Heart left ventricle (tissue), 16 donors: ENCODE measurements around the gene SYCP2L. TPM values are rescaled to one million over a fixed set of nuclear protein-coding genes. Genes with fewer than 3 reads are reported as not detected.

Source experiments
- ATAC-seq, 4 donors: fragments of 200-7000 bp; cut with Tn5 transposase; one replicate each; pipeline ENCODE4 v1.9.1; 2020 to 2022; ENCODE audit warnings: moderate library complexity in 4 of 4, mild to moderate bottlenecking in 3 of 4, moderate number of reproducible peaks in 1 of 4
- DNase-seq, 5 donors: peaks; one replicate each; pipeline ENCODE4 v3.0.0-alpha.2; 2020
- H3K27ac ChIP-seq, 12 donors: fragments of 200-600 bp; sonication (generic) in 4 of 12; one replicate each; pipeline versions ENCODE4 v1.5.0 to v1.8.0; 2016 to 2022; ENCODE audit warnings: mild to moderate bottlenecking in 2 of 12
- H3K27me3 ChIP-seq, 9 donors: fragments of 200-600 bp; sonication (generic) in 2 of 9; one replicate each; pipeline versions ENCODE4 v1.5.1 to v1.8.0; 2016 to 2022; ENCODE audit warnings: mild to moderate bottlenecking in 3 of 9
- H3K36me3 ChIP-seq, 9 donors: fragments of 200-600 bp; sonication (generic) in 2 of 9; one replicate each; pipeline versions ENCODE4 v1.5.0 to v1.8.0; 2018 to 2022; ENCODE audit warnings: mild to moderate bottlenecking in 2 of 9
- H3K4me1 ChIP-seq, 12 donors: fragments of 200-600 bp; sonication (generic) in 4 of 12; one replicate each; pipeline versions ENCODE4 v1.5.0 to v1.8.0; 2016 to 2022; ENCODE audit warnings: mild to moderate bottlenecking in 3 of 12
- H3K4me3 ChIP-seq, 12 donors: fragments of 200-600 bp; sonication (generic) in 4 of 12; one replicate each; pipeline versions ENCODE4 v1.5.0 to v1.8.0; 2017 to 2022; ENCODE audit warnings: mild to moderate bottlenecking in 9 of 12, moderate library complexity in 4 of 12
- H3K9me3 ChIP-seq, 12 donors: fragments of 200-600 bp; sonication (generic) in 4 of 12; one replicate each; pipeline versions ENCODE4 v1.5.0 to v1.8.0; 2016 to 2022; ENCODE audit warnings: mild to moderate bottlenecking in 1 of 12
- CTCF ChIP-seq, 12 donors: fragments of 200-600 bp; sonication (generic) in 4 of 12; IDR thresholded peaks; one replicate each; pipeline versions ENCODE4 v1.5.0 to v1.8.0; 2018 to 2022; ENCODE audit warnings: antibody characterized with exemption in 12 of 12, mild to moderate bottlenecking in 5 of 12
- POLR2A ChIP-seq, 2 donors: fragments of 450-650 bp; IDR thresholded peaks; one replicate each; pipeline ENCODE4 v1.6.1; 2017; ENCODE audit warnings: antibody characterized with exemption in 2 of 2, mild to moderate bottlenecking in 2 of 2, moderate library complexity in 2 of 2
- WGBS, 4 donors: extraction: QIAGEN DNeasy Blood & Tissue Kit in 2 of 4; methylation state at CpG; one replicate each; pipeline versions ENCODE4 v1.1.5 to v1.1.7; 2013 to 2018; 5-methylcytosine and 5-hydroxymethylcytosine counted together
- intact Hi-C, 10 donors: fragments of 100-400 bp; cut with DNase I; formaldehyde crosslinking; loops; one replicate each; pipeline versions ENCODE4 v1.11.1 to v1.14.2; 2022
- polyA plus RNA-seq, 2 donors: library from polyadenylated mRNA; stranded (reverse); fragments of 200-250 nt; gene quantifications; one replicate each; pipeline ENCODE4 v1.2.3, GENCODE V29; 2013
- total RNA-seq, 9 donors: library from RNA; depleted of rRNA in 2 of 9; stranded (reverse); fragments of >200 nt in 2 of 9; fragmentation: NEBNext Ultra II Directional in 3 of 9; extraction: Animal tissue kit (Norgen Biotek cat#: 25700) in 3 of 9; gene quantifications; one replicate each; pipeline versions ENCODE4 v1.1.0 to v1.2.4, GENCODE V29; 2016 to 2023
- donor health status: ischemic (EF 13 %, LVEDD 7.1; RV severe dilation, severe dysfunction).
- donor health status: healthy with polysubstance abuse.
- donor health status: DM: no; HTN: yes; CAD: no.
- donor health status: DM: no; HTN: no; CAD: no.
- donor health status: ischemic (EF 25% LVEDD 6.9; RV normal size, moderate dysfunction).
- donor health status: ischemic (EF 25% LVEDD 5.7; RV mildly dilated, moderate dysfunction).
- donor health status: healthy.
- donor health status: DM: yes; HTN: yes; CAD: no.
- donor health status: ischemic (EF 35%, LVEDD 5.7; RV mildly dilated, moderate dysfunction).
- donor health status: nonischemic (EF 11% LVEDD 7.7; RV severe dilation, severe dysfunction).
- donor health status: DM: yes; HTN: yes; CAD: no.
- donor health status: PGD.
- donor health status: ischemic (EF 29% LVEDD 5.4; RV normal size, mild dysfunction).
- donor health status: nonischemic (EF 23%, LVEDD 6.1; RV moderate dilation, normal function).

Gene SYCP2L
- total and polyA plus RNA-seq, 11 donors, result 0.10 to 1.3 (median 0.50) TPM; not detected in 1

GRCh38 chr6:11008821-11009220 lies 122.0 kb downstream of the SYCP2L start:
- WGBS, 4 donors, result 54 to 64% (median 61%) methylated on average over 1 of the region's 1 CpG
- no peak for DNase-seq
- ATAC-seq, result peak in 1 of 4 donors; percentile 18

GRCh38 chr6:11009353-11009752 lies 122.5 kb downstream of the SYCP2L start:
- H3K9me3 ChIP-seq, result no peaks in the 10 kb centered on the region
- ATAC-seq, result peak in 1 of 4 donors; percentile 42
- no peaks in the 10 kb centered on the region for H3K36me3 ChIP-seq
- peaks cover 0 to 29% (median 7%) of the 10 kb centered on the region in 12 donors for H3K4me1 ChIP-seq
- H3K27ac ChIP-seq, result peak overlapping the region in 2 of 12 donors; percentile 19 to 40
- H3K27me3 ChIP-seq, result peaks cover 0 to 14% (median 0%) of the 10 kb centered on the region in 9 donors
- H3K4me3 ChIP-seq, result no peak overlapping the region
- intact Hi-C loops, result loop anchor here in 1 of 10 donors (5.0 kb wide), 1 partner anchor 47 kb away; no protein-coding TSS in a partner anchor
- DNase-seq, result no peak
- WGBS, 4 donors, result 43 to 52% (median 46%) methylated on average over 6 of the region's 6 CpGs
- TF ChIP-seq CTCF (IDR thresholded peaks at IDR 0.05), result no peak
- no peak for TF ChIP-seq POLR2A (IDR thresholded peaks at IDR 0.05)

More at GRCh38 chr6:11008821-11009220, 122.0 kb downstream of the SYCP2L start:
- Histone ChIP-seq H3K36me3 (no peaks in the 10 kb centered on the region), H3K27me3 (peaks cover 0 to 14% (median 0%) of the 10 kb centered on the region in 9 donors), H3K27ac (peak overlapping the region in 3 of 12 donors; percentile 26 to 40 (median 31)), H3K9me3 (no peaks in the 10 kb centered on the region), H3K4me1 (peaks cover 0 to 29% (median 7%) of the 10 kb centered on the region in 12 donors), H3K4me3 (no peak overlapping the region)
- no peak for TF ChIP-seq POLR2A (IDR thresholded peaks at IDR 0.05)
- no peak for TF ChIP-seq CTCF (IDR thresholded peaks at IDR 0.05)
- intact Hi-C loops, result loop anchor here in 1 of 10 donors (5.0 kb wide), 1 partner anchor 47 kb away; no protein-coding TSS in a partner anchor

GRCh38 chr6:11011787-11012234 lies 125.0 kb downstream of the SYCP2L start:
- peaks cover 0 to 14% (median 0%) of the 10 kb centered on the region in 9 donors for H3K27me3 ChIP-seq
- peaks cover 0 to 29% (median 7%) of the 10 kb centered on the region in 12 donors for H3K4me1 ChIP-seq

More at GRCh38 chr6:11011787-11012234, 125.0 kb downstream of the SYCP2L start:
- TF ChIP-seq POLR2A (IDR thresholded peaks at IDR 0.05) (no peak), CTCF (IDR thresholded peaks at IDR 0.05) (no peak)
- no peak for ATAC-seq
- intact Hi-C loops, result no loop called here
- no peaks in the 10 kb centered on the region for H3K36me3 ChIP-seq
- H3K4me3 ChIP-seq, result no peak overlapping the region
- 44 to 55% (median 48%) methylated on average over 8 of the region's 8 CpGs for WGBS, 4 donors
- no peaks in the 10 kb centered on the region for H3K9me3 ChIP-seq
- DNase-seq, result no peak
- no peak overlapping the region for H3K27ac ChIP-seq
